ENCODE data around the gene ZNRF1. TPM values are rescaled to one million over a fixed set of nuclear protein-coding genes. Genes with fewer than 3 reads are reported as not detected.
A peak's percentile ranks its signal among the peaks of the same experiment; 100 is the strongest.
"Not testable (repeated sequence)": the region's sequence is repeated elsewhere in the genome, so short reads cannot be mapped to it uniquely, and the experiment has no call there.

Gene ZNRF1
- total and polyA plus RNA-seq, 4 donors, result 13.2 to 103 (median 54.9) TPM

GRCh38 chr16:75022567-75022966 is 23.7 kb downstream of the ZNRF1 start:
- Histone ChIP-seq H3K36me3 (ENCODE audit: control insufficient read depth, insufficient read depth, low read length) (peaks cover 6% of the 10 kb centered on the region), H3K27ac (ENCODE audit: low read depth, low read length) (no peak overlapping the region), H3K4me1 (ENCODE audit: control insufficient read depth, insufficient read depth, low read length) (no peaks in the 10 kb centered on the region), H3K27me3 (ENCODE audit: control insufficient read depth, insufficient read depth, low read length) (no peaks in the 10 kb centered on the region), H3K4me3 (ENCODE audit: low read depth, low read length) (no peak overlapping the region), H3K9me3 (ENCODE audit: control insufficient read depth, insufficient read depth, low read length) (peaks cover 2% of the 10 kb centered on the region)
- no peak for DNase-seq (ENCODE audit: low read depth in 4 of 6, low spot score in 6 of 6)
- WGBS (ENCODE audit: insufficient coverage), result 100% methylated on average over 2 of the region's 4 CpGs

GRCh38 chr16:75023009-75023408 is 24.2 kb downstream of the ZNRF1 start:
- Histone ChIP-seq H3K36me3 (ENCODE audit: control insufficient read depth, insufficient read depth, low read length) (peaks cover 6% of the 10 kb centered on the region), H3K9me3 (ENCODE audit: control insufficient read depth, insufficient read depth, low read length) (peaks cover 2% of the 10 kb centered on the region)

GRCh38 chr16:75024182-75024581 is 25.4 kb downstream of the ZNRF1 start:
- Histone ChIP-seq H3K9me3 (ENCODE audit: control insufficient read depth, insufficient read depth, low read length) (peaks cover 2% of the 10 kb centered on the region), H3K27me3 (ENCODE audit: control insufficient read depth, insufficient read depth, low read length) (no peaks in the 10 kb centered on the region), H3K4me3 (ENCODE audit: low read depth, low read length) (no peak overlapping the region), H3K4me1 (ENCODE audit: control insufficient read depth, insufficient read depth, low read length) (no peaks in the 10 kb centered on the region), H3K27ac (ENCODE audit: low read depth, low read length) (no peak overlapping the region), H3K36me3 (ENCODE audit: control insufficient read depth, insufficient read depth, low read length) (peaks cover 6% of the 10 kb centered on the region)
- no peak for DNase-seq (ENCODE audit: low read depth in 4 of 6, low spot score in 6 of 6)
- 75% methylated on average over 1 of the region's 3 CpGs for WGBS (ENCODE audit: insufficient coverage)

More at GRCh38 chr16:75023009-75023408, 24.2 kb downstream of the ZNRF1 start:
- H3K4me1 ChIP-seq (ENCODE audit: control insufficient read depth, insufficient read depth, low read length), result no peaks in the 10 kb centered on the region
- whole genome bisulfite sequencing (ENCODE audit: insufficient coverage), result 100% methylated on average over 1 of the region's 2 CpGs
- no peak overlapping the region for H3K4me3 ChIP-seq (ENCODE audit: low read depth, low read length)
- H3K27me3 ChIP-seq (ENCODE audit: control insufficient read depth, insufficient read depth, low read length), result no peaks in the 10 kb centered on the region
- H3K27ac ChIP-seq (ENCODE audit: low read depth, low read length), result no peak overlapping the region
- no peak for DNase-seq (ENCODE audit: low read depth in 4 of 6, low spot score in 6 of 6)

GRCh38 chr16:75024594-75024993 is 25.8 kb downstream of the ZNRF1 start:
- Histone ChIP-seq H3K4me1 (ENCODE audit: control insufficient read depth, insufficient read depth, low read length) (no peaks in the 10 kb centered on the region), H3K9me3 (ENCODE audit: control insufficient read depth, insufficient read depth, low read length) (peaks cover 2% of the 10 kb centered on the region), H3K27ac (ENCODE audit: low read depth, low read length) (no peak overlapping the region), H3K36me3 (ENCODE audit: control insufficient read depth, insufficient read depth, low read length) (peaks cover 5% of the 10 kb centered on the region), H3K4me3 (ENCODE audit: low read depth, low read length) (no peak overlapping the region), H3K27me3 (ENCODE audit: control insufficient read depth, insufficient read depth, low read length) (no peaks in the 10 kb centered on the region)
- DNase-seq (ENCODE audit: low read depth in 4 of 6, low spot score in 6 of 6), result no peak
- 83% methylated on average over 1 of the region's 4 CpGs for WGBS (ENCODE audit: insufficient coverage)

- H3K36me3 ChIP-seq (ENCODE audit: control insufficient read depth, insufficient read depth, low read length), result peaks cover 3% of the 10 kb centered on the region
- no peak overlapping the region for H3K4me3 ChIP-seq (ENCODE audit: low read depth, low read length)
- DNase-seq (ENCODE audit: low read depth in 4 of 6, low spot score in 6 of 6), result peak in 3 of 6 donors; percentile 12 to 71 (median 28)
- peaks cover 2% of the 10 kb centered on the region for H3K9me3 ChIP-seq (ENCODE audit: control insufficient read depth, insufficient read depth, low read length)
- no peaks in the 10 kb centered on the region for H3K27me3 ChIP-seq (ENCODE audit: control insufficient read depth, insufficient read depth, low read length)
- WGBS (ENCODE audit: insufficient coverage), result 23% methylated on average over 3 of the region's 3 CpGs
- H3K4me1 ChIP-seq (ENCODE audit: control insufficient read depth, insufficient read depth, low read length), result no peaks in the 10 kb centered on the region
- H3K27ac ChIP-seq (ENCODE audit: low read depth, low read length), result peak overlapping the region; percentile 48
Observed at GRCh38 chr16:75025761-75026160, 26.9 kb downstream of the ZNRF1 start.

GRCh38 chr16:75026239-75026891 is 27.5 kb downstream of the ZNRF1 start:
- not testable (repeated sequence) for H3K36me3 ChIP-seq (ENCODE audit: control insufficient read depth, insufficient read depth, low read length); H3K9me3 ChIP-seq (ENCODE audit: control insufficient read depth, insufficient read depth, low read length); H3K27me3 ChIP-seq (ENCODE audit: control insufficient read depth, insufficient read depth, low read length); H3K4me1 ChIP-seq (ENCODE audit: control insufficient read depth, insufficient read depth, low read length); H3K4me3 ChIP-seq (ENCODE audit: low read depth, low read length)
- DNase-seq (ENCODE audit: low read depth in 4 of 6, low spot score in 6 of 6), result peak in 2 of 6 donors; percentile 31 to 76
- WGBS (ENCODE audit: insufficient coverage), result 97% methylated on average over 6 of the region's 10 CpGs
- H3K27ac ChIP-seq (ENCODE audit: low read depth, low read length), result peak overlapping the region; percentile 48

GRCh38 chr16:75026892-75027391 is 28.1 kb downstream of the ZNRF1 start:
- H3K4me1 ChIP-seq (ENCODE audit: control insufficient read depth, insufficient read depth, low read length), result no peaks in the 10 kb centered on the region
- DNase-seq (ENCODE audit: low read depth in 4 of 6, low spot score in 6 of 6), result no peak
- H3K4me3 ChIP-seq (ENCODE audit: low read depth, low read length), result no peak overlapping the region
- no peaks in the 10 kb centered on the region for H3K27me3 ChIP-seq (ENCODE audit: control insufficient read depth, insufficient read depth, low read length)
- WGBS (ENCODE audit: insufficient coverage), result no CpG with 5 or more reads among the region's 2 CpGs
- H3K36me3 ChIP-seq (ENCODE audit: control insufficient read depth, insufficient read depth, low read length), result no peaks in the 10 kb centered on the region
- no peaks in the 10 kb centered on the region for H3K9me3 ChIP-seq (ENCODE audit: control insufficient read depth, insufficient read depth, low read length)
- H3K27ac ChIP-seq (ENCODE audit: low read depth, low read length), result peak overlapping the region; percentile 48

GRCh38 chr16:75027520-75028300 is 28.9 kb downstream of the ZNRF1 start:
- H3K4me3 ChIP-seq (ENCODE audit: low read depth, low read length), result no peak overlapping the region
- no peak overlapping the region for H3K27ac ChIP-seq (ENCODE audit: low read depth, low read length)
- no peaks in the 10 kb centered on the region for H3K4me1 ChIP-seq (ENCODE audit: control insufficient read depth, insufficient read depth, low read length)
- H3K9me3 ChIP-seq (ENCODE audit: control insufficient read depth, insufficient read depth, low read length), result no peaks in the 10 kb centered on the region
- no peak for DNase-seq (ENCODE audit: low read depth in 4 of 6, low spot score in 6 of 6)
- H3K36me3 ChIP-seq (ENCODE audit: control insufficient read depth, insufficient read depth, low read length), result no peaks in the 10 kb centered on the region
- no peaks in the 10 kb centered on the region for H3K27me3 ChIP-seq (ENCODE audit: control insufficient read depth, insufficient read depth, low read length)
- whole genome bisulfite sequencing (ENCODE audit: insufficient coverage), result 97% methylated on average over 2 of the region's 6 CpGs

GRCh38 chr16:75028544-75029135 is 29.8 kb downstream of the ZNRF1 start:
- Histone ChIP-seq H3K27ac (ENCODE audit: low read depth, low read length) (no peak overlapping the region), H3K4me1 (ENCODE audit: control insufficient read depth, insufficient read depth, low read length) (no peaks in the 10 kb centered on the region), H3K27me3 (ENCODE audit: control insufficient read depth, insufficient read depth, low read length) (no peaks in the 10 kb centered on the region), H3K4me3 (ENCODE audit: low read depth, low read length) (no peak overlapping the region), H3K9me3 (ENCODE audit: control insufficient read depth, insufficient read depth, low read length) (no peaks in the 10 kb centered on the region), H3K36me3 (ENCODE audit: control insufficient read depth, insufficient read depth, low read length) (no peaks in the 10 kb centered on the region)
- no peak for DNase-seq (ENCODE audit: low read depth in 4 of 6, low spot score in 6 of 6)
- 91% methylated on average over 3 of the region's 4 CpGs for WGBS (ENCODE audit: insufficient coverage)

Data from spinal cord (tissue), 10 donors.